HL-60 (cell line): ENCODE measurements around the gene CAP1.

Experiments
- DNase-seq, 2 experiments: peaks; one replicate each; pipeline ENCODE4 v3.0.0-alpha.2; 2010 to 2020; ENCODE audit warnings: low read depth in 1 of 2, low spot score in 1 of 2
- H3K27ac ChIP-seq: fragments of 250-450 bp; sonication (Bioruptor Pico); replicated peaks from 2 replicates; pipeline ENCODE4 v1.5.1; 2020; ENCODE audit warnings: mild to moderate bottlenecking, moderate library complexity
- H3K27me3 ChIP-seq: fragments of 250-450 bp; sonication (Bioruptor Pico); 2 replicates; pipeline ENCODE4 v1.5.1; 2021; ENCODE audit warnings: mild to moderate bottlenecking, moderate library complexity; ENCODE audit not compliant: insufficient read depth, poor library complexity, severe bottlenecking
- H3K4me3 ChIP-seq: replicated peaks from 2 replicates; pipeline ENCODE4 v1.5.1; 2011; ENCODE audit warnings: mild to moderate bottlenecking, control low read depth, low read length; ENCODE audit not compliant: insufficient read depth
- GABPA ChIP-seq: IDR thresholded peaks from 2 replicates; pipeline ENCODE4 v1.6.1; 2012; ENCODE audit warnings: low read depth
- POLR2AphosphoS5 ChIP-seq: IDR thresholded peaks from 2 replicates; pipeline ENCODE4 v1.6.1; 2012; ENCODE audit warnings: low read depth
- SPI1 ChIP-seq: IDR thresholded peaks from 2 replicates; pipeline ENCODE4 v1.6.1; 2012; ENCODE audit warnings: low read depth, mild to moderate bottlenecking, borderline replicate concordance
- TF ChIP-seq, protein P1 (sequence below): IDR thresholded peaks from one replicate; pipeline ENCODE4 v1.5.1; 2011; ENCODE audit warnings: low read length, control low read depth, inconsistent platforms; ENCODE audit not compliant: insufficient read depth
- TF ChIP-seq, protein P2 (sequence below): IDR thresholded peaks from 2 replicates; pipeline ENCODE4 v1.6.1; 2012; ENCODE audit warnings: low read depth; ENCODE audit not compliant: insufficient replicate concordance

The CAP1 gene

DNA sequence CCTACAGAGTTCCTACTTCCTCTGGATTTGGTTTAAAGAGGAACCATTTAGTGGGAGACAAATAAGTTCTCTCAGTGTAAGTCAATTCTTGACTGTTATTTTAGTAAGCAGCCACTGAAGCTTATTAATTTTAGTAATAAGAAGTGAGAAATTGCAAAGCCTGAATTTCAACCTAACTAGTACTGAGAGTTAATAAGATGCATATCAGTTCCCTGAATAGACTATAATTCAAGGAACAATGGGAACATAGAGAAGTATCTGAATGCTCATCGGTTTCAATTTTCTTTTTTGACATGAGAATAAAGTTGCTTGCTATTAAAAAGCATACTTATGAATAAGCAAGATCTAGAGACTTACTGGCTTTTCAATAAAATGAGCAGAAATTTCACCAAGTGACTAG lies 64.5 kb downstream of the CAP1 start:
- no peak overlapping the region for H3K4me3 ChIP-seq

DNA sequence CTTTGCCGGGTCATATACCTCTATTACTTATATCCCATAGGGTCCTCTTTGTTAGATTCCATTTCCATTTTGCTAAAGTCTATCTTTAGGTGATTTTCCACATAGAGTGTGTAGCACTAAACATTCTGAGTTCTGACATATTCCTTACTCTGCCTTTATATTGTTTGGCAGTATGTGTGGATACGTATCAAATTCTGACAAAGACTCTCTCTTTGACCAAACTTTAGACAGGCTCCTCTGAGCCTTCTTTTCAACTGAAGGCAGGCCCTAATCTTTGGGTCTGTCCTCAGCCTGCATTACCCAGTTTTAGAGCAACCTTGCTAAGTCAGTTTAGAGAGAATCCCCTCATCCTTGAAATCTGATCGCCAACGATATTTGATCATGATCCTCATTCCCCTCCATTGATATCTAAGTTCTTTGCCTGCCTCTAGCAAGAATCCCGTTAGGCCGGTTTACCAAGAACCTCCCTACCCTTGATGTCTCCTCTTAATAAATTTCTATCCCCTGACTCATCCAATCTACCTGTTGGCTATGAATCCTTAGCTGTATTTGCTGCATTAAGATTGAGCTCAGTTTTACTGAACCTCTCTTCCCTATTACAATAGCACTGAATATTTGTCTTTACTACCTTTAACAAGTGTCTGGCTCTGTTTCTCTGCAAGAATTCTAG lies 66.9 kb downstream of the CAP1 start:
- Histone ChIP-seq H3K27me3 (no peaks in the 10 kb centered on the region), H3K4me3 (no peak overlapping the region), H3K27ac (no peak overlapping the region)
- TF ChIP-seq, protein P1, sequence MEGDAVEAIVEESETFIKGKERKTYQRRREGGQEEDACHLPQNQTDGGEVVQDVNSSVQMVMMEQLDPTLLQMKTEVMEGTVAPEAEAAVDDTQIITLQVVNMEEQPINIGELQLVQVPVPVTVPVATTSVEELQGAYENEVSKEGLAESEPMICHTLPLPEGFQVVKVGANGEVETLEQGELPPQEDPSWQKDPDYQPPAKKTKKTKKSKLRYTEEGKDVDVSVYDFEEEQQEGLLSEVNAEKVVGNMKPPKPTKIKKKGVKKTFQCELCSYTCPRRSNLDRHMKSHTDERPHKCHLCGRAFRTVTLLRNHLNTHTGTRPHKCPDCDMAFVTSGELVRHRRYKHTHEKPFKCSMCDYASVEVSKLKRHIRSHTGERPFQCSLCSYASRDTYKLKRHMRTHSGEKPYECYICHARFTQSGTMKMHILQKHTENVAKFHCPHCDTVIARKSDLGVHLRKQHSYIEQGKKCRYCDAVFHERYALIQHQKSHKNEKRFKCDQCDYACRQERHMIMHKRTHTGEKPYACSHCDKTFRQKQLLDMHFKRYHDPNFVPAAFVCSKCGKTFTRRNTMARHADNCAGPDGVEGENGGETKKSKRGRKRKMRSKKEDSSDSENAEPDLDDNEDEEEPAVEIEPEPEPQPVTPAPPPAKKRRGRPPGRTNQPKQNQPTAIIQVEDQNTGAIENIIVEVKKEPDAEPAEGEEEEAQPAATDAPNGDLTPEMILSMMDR, result no peak
- TF ChIP-seq, protein P2, sequence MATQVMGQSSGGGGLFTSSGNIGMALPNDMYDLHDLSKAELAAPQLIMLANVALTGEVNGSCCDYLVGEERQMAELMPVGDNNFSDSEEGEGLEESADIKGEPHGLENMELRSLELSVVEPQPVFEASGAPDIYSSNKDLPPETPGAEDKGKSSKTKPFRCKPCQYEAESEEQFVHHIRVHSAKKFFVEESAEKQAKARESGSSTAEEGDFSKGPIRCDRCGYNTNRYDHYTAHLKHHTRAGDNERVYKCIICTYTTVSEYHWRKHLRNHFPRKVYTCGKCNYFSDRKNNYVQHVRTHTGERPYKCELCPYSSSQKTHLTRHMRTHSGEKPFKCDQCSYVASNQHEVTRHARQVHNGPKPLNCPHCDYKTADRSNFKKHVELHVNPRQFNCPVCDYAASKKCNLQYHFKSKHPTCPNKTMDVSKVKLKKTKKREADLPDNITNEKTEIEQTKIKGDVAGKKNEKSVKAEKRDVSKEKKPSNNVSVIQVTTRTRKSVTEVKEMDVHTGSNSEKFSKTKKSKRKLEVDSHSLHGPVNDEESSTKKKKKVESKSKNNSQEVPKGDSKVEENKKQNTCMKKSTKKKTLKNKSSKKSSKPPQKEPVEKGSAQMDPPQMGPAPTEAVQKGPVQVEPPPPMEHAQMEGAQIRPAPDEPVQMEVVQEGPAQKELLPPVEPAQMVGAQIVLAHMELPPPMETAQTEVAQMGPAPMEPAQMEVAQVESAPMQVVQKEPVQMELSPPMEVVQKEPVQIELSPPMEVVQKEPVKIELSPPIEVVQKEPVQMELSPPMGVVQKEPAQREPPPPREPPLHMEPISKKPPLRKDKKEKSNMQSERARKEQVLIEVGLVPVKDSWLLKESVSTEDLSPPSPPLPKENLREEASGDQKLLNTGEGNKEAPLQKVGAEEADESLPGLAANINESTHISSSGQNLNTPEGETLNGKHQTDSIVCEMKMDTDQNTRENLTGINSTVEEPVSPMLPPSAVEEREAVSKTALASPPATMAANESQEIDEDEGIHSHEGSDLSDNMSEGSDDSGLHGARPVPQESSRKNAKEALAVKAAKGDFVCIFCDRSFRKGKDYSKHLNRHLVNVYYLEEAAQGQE, result no peak
- no peak for TF ChIP-seq SPI1
- no peak for TF ChIP-seq POLR2AphosphoS5
- no peak for TF ChIP-seq GABPA
- DNase-seq, result no peak

More for the DNA sequence above, 64.5 kb downstream of the CAP1 start:
- H3K27ac ChIP-seq, result no peak overlapping the region
- DNase-seq, result no peak
- TF ChIP-seq, protein P2, result no peak
- TF ChIP-seq SPI1 (no peak), GABPA (no peak), POLR2AphosphoS5 (no peak)
- TF ChIP-seq, protein P1, result no peak
- no peaks in the 10 kb centered on the region for H3K27me3 ChIP-seq

DNA sequence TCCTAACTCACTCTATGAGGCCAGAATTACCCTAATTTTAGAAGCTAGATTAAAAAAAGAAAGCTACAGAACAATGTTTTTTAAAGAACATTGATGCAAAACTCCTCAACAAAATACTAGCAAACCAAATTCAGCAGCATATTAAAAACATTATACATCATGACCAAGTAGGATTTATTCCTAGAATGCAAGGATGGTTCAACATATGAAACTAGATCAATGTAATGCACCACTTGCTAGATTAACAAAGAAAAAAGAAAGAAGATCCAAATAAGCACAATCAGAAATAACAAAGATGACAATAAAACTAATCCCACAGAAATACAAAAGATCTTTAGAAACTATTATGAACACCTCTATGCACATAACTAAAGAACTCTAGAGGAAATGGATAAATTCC lies 69.9 kb downstream of the CAP1 start:
- no peaks in the 10 kb centered on the region for H3K27me3 ChIP-seq
- no peak overlapping the region for H3K4me3 ChIP-seq
- H3K27ac ChIP-seq, result no peak overlapping the region
- DNase-seq, result no peak
- TF ChIP-seq, protein P2, result no peak
- TF ChIP-seq GABPA, result no peak

DNA sequence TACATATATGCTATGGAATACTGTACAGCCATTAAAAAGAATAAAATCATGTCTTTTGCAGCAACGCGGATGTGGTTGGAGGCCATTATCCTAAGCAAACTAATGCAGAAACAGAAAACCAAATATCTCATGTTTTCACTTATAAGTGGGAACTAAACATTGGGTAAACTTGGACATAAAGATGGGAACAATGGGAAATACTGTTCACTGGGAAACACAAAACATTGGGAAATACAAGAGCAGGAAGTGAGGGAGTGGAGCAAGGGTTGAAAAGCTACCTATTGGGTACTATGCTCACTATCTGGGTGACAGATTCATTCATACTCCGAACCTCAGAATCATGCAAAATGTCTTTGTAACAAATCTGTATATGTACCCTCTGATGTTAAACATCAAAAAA lies 73.9 kb downstream of the CAP1 start:
- TF ChIP-seq GABPA (no peak), POLR2AphosphoS5 (no peak)
- TF ChIP-seq, protein P2, result no peak
- TF ChIP-seq, protein P1, result no peak
- DNase-seq, result no peak
- Histone ChIP-seq H3K27ac (no peak overlapping the region), H3K4me3 (no peak overlapping the region), H3K27me3 (no peaks in the 10 kb centered on the region)
